HepG2 (cell line): Measurements from ENCODE around the gene FBXO39. TPM values are rescaled to one million over a fixed set of nuclear protein-coding genes. Genes with fewer than 3 reads are reported as not detected.

Experiments
- ATF1 ChIP-seq: IDR thresholded peaks from 2 replicates; pipeline ENCODE4 v1.6.1; 2016; ENCODE audit warnings: mild to moderate bottlenecking, control low read depth
- FOXP1 ChIP-seq, 2 experiments: fragments of 450-650 bp in 1 of 2; IDR thresholded peaks; 2 replicates each; pipeline ENCODE4 v1.6.1; 2017 to 2018; ENCODE audit warnings: antibody characterized with exemption in 1 of 2
- FOXP4 ChIP-seq: sonication (generic); formaldehyde crosslinking; IDR thresholded peaks from 2 replicates; pipeline ENCODE4 v1.4.0; 2020; ENCODE audit warnings: missing genetic modification reagents
- FUBP1 ChIP-seq: sonication (generic); formaldehyde crosslinking; IDR thresholded peaks from 2 replicates; pipeline ENCODE4 v1.5.1; 2020; ENCODE audit warnings: missing genetic modification reagents, mild to moderate bottlenecking, borderline replicate concordance
- POLR2AphosphoS2 ChIP-seq: IDR thresholded peaks from 2 replicates; pipeline ENCODE4 v1.6.1; 2011; ENCODE audit warnings: low read depth, low read length, improper control_type of control experiment
- PTBP1 ChIP-seq: fragments of 200-400 bp; formaldehyde crosslinking; IDR thresholded peaks from 2 replicates; pipeline ENCODE4 v1.6.1; 2018; ENCODE audit warnings: low read length, low read depth; ENCODE audit not compliant: poor library complexity, severe bottlenecking
- ZBTB3 ChIP-seq: sonication (generic); formaldehyde crosslinking; IDR thresholded peaks from 2 replicates; pipeline ENCODE4 v1.4.0; 2020; ENCODE audit warnings: low read depth, mild to moderate bottlenecking, moderate library complexity, missing genetic modification reagents, borderline replicate concordance
- ZBTB43 ChIP-seq: sonication (generic); formaldehyde crosslinking; conservative IDR thresholded peaks from 2 replicates; pipeline ENCODE4 v1.4.0; 2020; ENCODE audit warnings: missing genetic modification reagents
- ZFP90 ChIP-seq: sonication (generic); formaldehyde crosslinking; IDR thresholded peaks from 2 replicates; pipeline ENCODE4 v1.8.0; 2022; ENCODE audit warnings: missing genetic modification reagents, mild to moderate bottlenecking, inconsistent platforms, borderline replicate concordance
- ZFX ChIP-seq: sonication (generic); formaldehyde crosslinking; IDR thresholded peaks from 2 replicates; pipeline ENCODE4 v1.4.0; 2020; ENCODE audit warnings: mild to moderate bottlenecking, low read depth, missing genetic modification reagents, moderate library complexity
- ZNF350 ChIP-seq: sonication (generic); formaldehyde crosslinking; IDR thresholded peaks from 2 replicates; pipeline ENCODE4 v1.4.0; 2020; ENCODE audit warnings: mild to moderate bottlenecking, low read depth, missing genetic modification reagents, borderline replicate concordance
- ZNF501 ChIP-seq: sonication (generic); formaldehyde crosslinking; IDR thresholded peaks from 2 replicates; pipeline ENCODE4 v1.5.1; 2020; ENCODE audit warnings: mild to moderate bottlenecking, moderate library complexity, missing genetic modification reagents
- ZNF747 ChIP-seq: sonication (generic); formaldehyde crosslinking; IDR thresholded peaks from 2 replicates; pipeline ENCODE4 v1.8.1; 2023; ENCODE audit warnings: missing genetic modification reagents, mild to moderate bottlenecking, borderline replicate concordance
- ZNF768 ChIP-seq: sonication (generic); formaldehyde crosslinking; IDR thresholded peaks from 2 replicates; pipeline ENCODE4 v1.4.0; 2020; ENCODE audit warnings: missing genetic modification reagents
- ZNF782 ChIP-seq: sonication (generic); formaldehyde crosslinking; IDR thresholded peaks from 2 replicates; pipeline ENCODE4 v1.4.0; 2020; ENCODE audit warnings: missing genetic modification reagents, mild to moderate bottlenecking, borderline replicate concordance
- ZNF883 ChIP-seq: sonication (generic); formaldehyde crosslinking; IDR thresholded peaks from 2 replicates; pipeline ENCODE4 v1.5.1; 2020; ENCODE audit warnings: mild to moderate bottlenecking, missing genetic modification reagents; ENCODE audit errors: not compliant biosample characterization
- ZZZ3 ChIP-seq: sonication (generic); formaldehyde crosslinking; IDR thresholded peaks from 2 replicates; pipeline ENCODE4 v1.4.0; 2020; ENCODE audit warnings: missing genetic modification reagents, mild to moderate bottlenecking, borderline replicate concordance
- polyA plus RNA-seq, 8 experiments: library from polyadenylated mRNA; depleted of rRNA in 3 of 8; stranded (reverse) in 7 of 8; unstranded in 1 of 8; fragments of >200 nt; fragmentation: Illumina TruSeq in 4 of 8; extraction: Trizol in 4 of 8; gene quantifications; 2 replicates each; pipeline versions ENCODE4 v1.2.1 to v1.2.3, GENCODE V29; 2011 to 2016; ENCODE audit warnings: low read depth in 4 of 8, missing spikeins in 1 of 8, mixed read lengths in 1 of 8; ENCODE audit not compliant: insufficient read depth in 1 of 8
- total RNA-seq, 5 experiments: library from RNA; depleted of rRNA; stranded (reverse); fragments of >200 nt; fragmentation: Illumina TruSeq; extraction: Trizol; gene quantifications; 2 replicates each; pipeline ENCODE4 v1.2.3, GENCODE V29; 2016; ENCODE audit warnings: low read depth in 1 of 5
- TF ChIP-seq, protein P1 (sequence below): sonication (generic); formaldehyde crosslinking; IDR thresholded peaks from 2 replicates; pipeline ENCODE4 v1.4.0; 2020; ENCODE audit warnings: mild to moderate bottlenecking, missing genetic modification reagents
- TF ChIP-seq, protein P2 (sequence below): sonication (generic); formaldehyde crosslinking; IDR thresholded peaks from 2 replicates; pipeline ENCODE4 v1.8.0; 2022; ENCODE audit warnings: missing genetic modification reagents, low read depth, mild to moderate bottlenecking, borderline replicate concordance

FBXO39 gene
- total and polyA plus RNA-seq, 2 of the 13 experiments (the other 11 are each of a cell fraction or from before 2014, with no cell fraction given) = 0.09 TPM; not detected in 1

- TF ChIP-seq, protein P1, sequence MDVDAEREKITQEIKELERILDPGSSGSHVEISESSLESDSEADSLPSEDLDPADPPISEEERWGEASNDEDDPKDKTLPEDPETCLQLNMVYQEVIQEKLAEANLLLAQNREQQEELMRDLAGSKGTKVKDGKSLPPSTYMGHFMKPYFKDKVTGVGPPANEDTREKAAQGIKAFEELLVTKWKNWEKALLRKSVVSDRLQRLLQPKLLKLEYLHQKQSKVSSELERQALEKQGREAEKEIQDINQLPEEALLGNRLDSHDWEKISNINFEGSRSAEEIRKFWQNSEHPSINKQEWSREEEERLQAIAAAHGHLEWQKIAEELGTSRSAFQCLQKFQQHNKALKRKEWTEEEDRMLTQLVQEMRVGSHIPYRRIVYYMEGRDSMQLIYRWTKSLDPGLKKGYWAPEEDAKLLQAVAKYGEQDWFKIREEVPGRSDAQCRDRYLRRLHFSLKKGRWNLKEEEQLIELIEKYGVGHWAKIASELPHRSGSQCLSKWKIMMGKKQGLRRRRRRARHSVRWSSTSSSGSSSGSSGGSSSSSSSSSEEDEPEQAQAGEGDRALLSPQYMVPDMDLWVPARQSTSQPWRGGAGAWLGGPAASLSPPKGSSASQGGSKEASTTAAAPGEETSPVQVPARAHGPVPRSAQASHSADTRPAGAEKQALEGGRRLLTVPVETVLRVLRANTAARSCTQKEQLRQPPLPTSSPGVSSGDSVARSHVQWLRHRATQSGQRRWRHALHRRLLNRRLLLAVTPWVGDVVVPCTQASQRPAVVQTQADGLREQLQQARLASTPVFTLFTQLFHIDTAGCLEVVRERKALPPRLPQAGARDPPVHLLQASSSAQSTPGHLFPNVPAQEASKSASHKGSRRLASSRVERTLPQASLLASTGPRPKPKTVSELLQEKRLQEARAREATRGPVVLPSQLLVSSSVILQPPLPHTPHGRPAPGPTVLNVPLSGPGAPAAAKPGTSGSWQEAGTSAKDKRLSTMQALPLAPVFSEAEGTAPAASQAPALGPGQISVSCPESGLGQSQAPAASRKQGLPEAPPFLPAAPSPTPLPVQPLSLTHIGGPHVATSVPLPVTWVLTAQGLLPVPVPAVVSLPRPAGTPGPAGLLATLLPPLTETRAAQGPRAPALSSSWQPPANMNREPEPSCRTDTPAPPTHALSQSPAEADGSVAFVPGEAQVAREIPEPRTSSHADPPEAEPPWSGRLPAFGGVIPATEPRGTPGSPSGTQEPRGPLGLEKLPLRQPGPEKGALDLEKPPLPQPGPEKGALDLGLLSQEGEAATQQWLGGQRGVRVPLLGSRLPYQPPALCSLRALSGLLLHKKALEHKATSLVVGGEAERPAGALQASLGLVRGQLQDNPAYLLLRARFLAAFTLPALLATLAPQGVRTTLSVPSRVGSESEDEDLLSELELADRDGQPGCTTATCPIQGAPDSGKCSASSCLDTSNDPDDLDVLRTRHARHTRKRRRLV (CRISPR knock-in tag) = no peak
- no peak for TF ChIP-seq FOXP1 (IDR thresholded peaks at IDR 0.05)
- no peak for TF ChIP-seq FOXP1 (CRISPR knock-in tag; IDR thresholded peaks at IDR 0.05)
- TF ChIP-seq ZBTB3 (CRISPR knock-in tag) = no peak
- TF ChIP-seq ZNF768 = peak; percentile 54; the same call in 1 of the 2 replicates
- no peak for TF ChIP-seq FOXP4 (CRISPR knock-in tag)
- TF ChIP-seq ATF1 = no peak
- no peak for TF ChIP-seq ZNF747 (CRISPR knock-in tag)
- TF ChIP-seq ZNF501 (CRISPR knock-in tag) = no peak
- no peak for TF ChIP-seq ZNF883 (CRISPR knock-in tag)
- TF ChIP-seq ZFP90 (CRISPR knock-in tag) = no peak
- peak; percentile 30; the same call in 1 of the 2 replicates for TF ChIP-seq ZFX (CRISPR knock-in tag)
- TF ChIP-seq, protein P2, sequence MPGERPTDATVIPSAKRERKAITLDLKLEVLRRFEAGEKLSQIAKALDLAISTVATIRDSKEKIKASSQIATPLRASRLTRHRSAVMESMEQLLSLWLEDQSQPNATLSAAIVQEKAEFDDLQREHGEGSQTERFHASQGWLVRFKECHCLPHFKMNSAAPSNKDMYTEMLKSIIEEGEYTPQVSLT = no peak
- no peak for TF ChIP-seq ZNF350 (CRISPR knock-in tag)
- TF ChIP-seq ZNF782 (CRISPR knock-in tag) = no peak
- 0 out of 2 replicates have a peak, but pooled peaks have one; percentile 44 for TF ChIP-seq ZBTB43
- no peak for TF ChIP-seq ZZZ3 (CRISPR knock-in tag)
- no peak for TF ChIP-seq PTBP1
- no peak for TF ChIP-seq FUBP1 (CRISPR knock-in tag)
- no peak for TF ChIP-seq POLR2AphosphoS2
Measured at GRCh38 chr17:6811510-6811909, 35.5 kb downstream of the FBXO39 start (continued).
